Measurements from ENCODE around the gene GSK3A. TPM values are rescaled to one million over a fixed set of nuclear protein-coding genes. Genes with fewer than 3 reads are reported as not detected.

GSK3A gene
- total and polyA plus RNA-seq, 2 of the 4 experiments (the other 2 are of a cell fraction) = 8.1 to 43.3 TPM

GRCh38 chr19:42184401-42184861 lies 58.0 kb downstream of the GSK3A start:
- intact Hi-C loops (cut with micrococcal nuclease) (loop anchor here (1.0 kb wide), 2 partner anchors 51 to 76 kb away; no protein-coding TSS in a partner anchor), in situ Hi-C loops (cut with MboI; ENCODE audit: low sequenced_read_pairs) (no loop called here), dilution Hi-C loops (cut with HindIII; ENCODE audit: low sequenced_read_pairs, unreplicated experiment) (no loop called here)
- no peak overlapping the region for H2BK20ac ChIP-seq (ENCODE audit: low read depth, low read length)
- no peaks in the 10 kb centered on the region for H3K79me1 ChIP-seq (ENCODE audit: low read depth in 1 of 2, low read length in 2 of 2)
- H3K9me3 ChIP-seq (ENCODE audit: control insufficient read depth, insufficient read depth, low read length) = no peaks in the 10 kb centered on the region
- no peak overlapping the region for H2BK5ac ChIP-seq (ENCODE audit: low read depth, low read length, poor library complexity, severe bottlenecking)
- H3K36me3 ChIP-seq (ENCODE audit: control insufficient read depth, insufficient read depth, low read length) = no peaks in the 10 kb centered on the region
- H3K27me3 ChIP-seq (ENCODE audit: control insufficient read depth, insufficient read depth, low read length) = peaks cover 24% of the 10 kb centered on the region
- no peak overlapping the region for H4K5ac ChIP-seq (ENCODE audit: low read depth, low read length)
- no peak overlapping the region for H3K14ac ChIP-seq (replicated peaks; ENCODE audit: low read depth, low read length)
- no peak overlapping the region for H2AK5ac ChIP-seq (ENCODE audit: low read depth, low read length)
- 0% methylated on average over 1 of the region's 1 CpG; no CpG with 5 or more reads in 1 of the 2 experiments for WGBS, 2 experiments (ENCODE audit: extremely low coverage in 2 of 2, insufficient read length in 1 of 2)
- H2AFZ ChIP-seq (replicated peaks; ENCODE audit: low read length, poor library complexity) = peak overlapping the region; percentile 78
- no TSS peak for BruUV-seq (replicated peaks)
- H2BK15ac ChIP-seq (ENCODE audit: low read depth, low read length) = no peak overlapping the region
- 0 out of 4 replicates have a peak overlapping the region, but pooled peaks of 1 of the 2 experiments have one; percentile 54 for H4K8ac ChIP-seq (ENCODE audit: low read depth in 2 of 2, low read length in 2 of 2)
- no peak overlapping the region for H4K91ac ChIP-seq (ENCODE audit: insufficient read depth, low read depth, low read length)
- no peak overlapping the region for H3K18ac ChIP-seq (ENCODE audit: low read depth, low read length)
- no peak overlapping the region for H2BK120ac ChIP-seq (ENCODE audit: low read depth, low read length)
- H3K4me3 ChIP-seq (ENCODE audit: insufficient read depth, low read depth, low read length) = no peak overlapping the region
- no peak overlapping the region for H3K56ac ChIP-seq (ENCODE audit: extremely low read depth, insufficient read depth, low read length)
- ChIA-PET POLR2A (ENCODE audit: unreplicated experiment) (no interaction called here), CTCF (interaction anchor here (0.6 to 3.0 kb wide), 6 partner anchors 19 to 1554 kb away, joined by 3 to 9 read pairs (median 3); no protein-coding TSS in a partner anchor)
- ATAC-seq (ENCODE audit: low read depth) = peak; percentile 98
- 0 out of 2 replicates have a peak, but pooled peaks cover 6% of the 10 kb centered on the region for H4K20me1 ChIP-seq (ENCODE audit: insufficient read depth, low read length)
- H3K4ac ChIP-seq (ENCODE audit: low read depth, low read length) = no peak overlapping the region
- H3K27ac ChIP-seq (ENCODE audit: insufficient read depth, low read length) = no peak overlapping the region
- H3K23ac ChIP-seq (ENCODE audit: low read depth, low read length) = no peak overlapping the region
- TF ChIP-seq NFE2L2 (IDR thresholded peaks at IDR 0.05; ENCODE audit: low read depth, low read length) (no peak), SMC3 (IDR thresholded peaks at IDR 0.05; ENCODE audit: low read depth, low read length) (peak; percentile 78), RAD21 (IDR thresholded peaks at IDR 0.05; ENCODE audit: low read length) (peak; percentile 77), BHLHE40 (IDR thresholded peaks at IDR 0.05; ENCODE audit: low read depth, low read length) (no peak), RFX5 (IDR thresholded peaks at IDR 0.05; ENCODE audit: low read depth, low read length) (no peak), MAFK (IDR thresholded peaks at IDR 0.05; ENCODE audit: low read depth, low read length) (no peak), RCOR1 (IDR thresholded peaks at IDR 0.05; ENCODE audit: insufficient replicate concordance, low read length) (no peak), MAZ (IDR thresholded peaks at IDR 0.05; ENCODE audit: borderline replicate concordance, low read depth, low read length) (peak; percentile 37), FOS (IDR thresholded peaks at IDR 0.05; ENCODE audit: low read depth, low read length) (no peak), USF2 (IDR thresholded peaks at IDR 0.05; ENCODE audit: low read depth, low read length) (no peak), MXI1 (IDR thresholded peaks at IDR 0.05; ENCODE audit: borderline replicate concordance, low read depth, low read length) (0 out of 2 replicates have a peak, but pooled peaks have one; percentile 15), CHD1 (IDR thresholded peaks at IDR 0.05; ENCODE audit: low read depth, low read length) (no peak), CEBPB (IDR thresholded peaks at IDR 0.05; ENCODE audit: low read depth, low read length) (no peak), POLR2A (IDR thresholded peaks at IDR 0.05; ENCODE audit: low read depth, low read length) (no peak)
- TF ChIP-seq, protein P1, sequence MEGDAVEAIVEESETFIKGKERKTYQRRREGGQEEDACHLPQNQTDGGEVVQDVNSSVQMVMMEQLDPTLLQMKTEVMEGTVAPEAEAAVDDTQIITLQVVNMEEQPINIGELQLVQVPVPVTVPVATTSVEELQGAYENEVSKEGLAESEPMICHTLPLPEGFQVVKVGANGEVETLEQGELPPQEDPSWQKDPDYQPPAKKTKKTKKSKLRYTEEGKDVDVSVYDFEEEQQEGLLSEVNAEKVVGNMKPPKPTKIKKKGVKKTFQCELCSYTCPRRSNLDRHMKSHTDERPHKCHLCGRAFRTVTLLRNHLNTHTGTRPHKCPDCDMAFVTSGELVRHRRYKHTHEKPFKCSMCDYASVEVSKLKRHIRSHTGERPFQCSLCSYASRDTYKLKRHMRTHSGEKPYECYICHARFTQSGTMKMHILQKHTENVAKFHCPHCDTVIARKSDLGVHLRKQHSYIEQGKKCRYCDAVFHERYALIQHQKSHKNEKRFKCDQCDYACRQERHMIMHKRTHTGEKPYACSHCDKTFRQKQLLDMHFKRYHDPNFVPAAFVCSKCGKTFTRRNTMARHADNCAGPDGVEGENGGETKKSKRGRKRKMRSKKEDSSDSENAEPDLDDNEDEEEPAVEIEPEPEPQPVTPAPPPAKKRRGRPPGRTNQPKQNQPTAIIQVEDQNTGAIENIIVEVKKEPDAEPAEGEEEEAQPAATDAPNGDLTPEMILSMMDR (conservative IDR thresholded peaks at IDR 0.05; ENCODE audit: low read depth, low read length) = peak; percentile 85
- TF ChIP-seq, protein P2, sequence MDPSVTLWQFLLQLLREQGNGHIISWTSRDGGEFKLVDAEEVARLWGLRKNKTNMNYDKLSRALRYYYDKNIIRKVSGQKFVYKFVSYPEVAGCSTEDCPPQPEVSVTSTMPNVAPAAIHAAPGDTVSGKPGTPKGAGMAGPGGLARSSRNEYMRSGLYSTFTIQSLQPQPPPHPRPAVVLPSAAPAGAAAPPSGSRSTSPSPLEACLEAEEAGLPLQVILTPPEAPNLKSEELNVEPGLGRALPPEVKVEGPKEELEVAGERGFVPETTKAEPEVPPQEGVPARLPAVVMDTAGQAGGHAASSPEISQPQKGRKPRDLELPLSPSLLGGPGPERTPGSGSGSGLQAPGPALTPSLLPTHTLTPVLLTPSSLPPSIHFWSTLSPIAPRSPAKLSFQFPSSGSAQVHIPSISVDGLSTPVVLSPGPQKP (IDR thresholded peaks at IDR 0.05; ENCODE audit: borderline replicate concordance, low read depth, low read length) = no peak
- peak overlapping the region; percentile 87 for H2AK9ac ChIP-seq (replicated peaks; ENCODE audit: low read depth, low read length, poor library complexity)
- H3K4me2 ChIP-seq (ENCODE audit: low read depth, low read length) = no peak overlapping the region
- DNase-seq = peak; percentile 81
- no peak overlapping the region for H3K9ac ChIP-seq (ENCODE audit: low read depth, low read length)
- no peaks in the 10 kb centered on the region; the same call in 1 of the 2 replicates for H3K9me1 ChIP-seq (ENCODE audit: insufficient read depth, low read length)
- H3K4me1 ChIP-seq (ENCODE audit: control insufficient read depth, insufficient read depth, low read length) = peaks cover 4% of the 10 kb centered on the region

All from IMR-90 (cell line).